Ramos (cell line): Measurements from ENCODE around the gene ATP1B2.
"Not testable (repeated sequence)": the region's sequence is repeated elsewhere in the genome, so short reads cannot be mapped to it uniquely, and the experiment has no call there.

Experiments used
- in situ Hi-C: fragments of 300-500 bp; cut with MboI; formaldehyde crosslinking; loops from one replicate; pipeline ENCODE4 v1.14.3; 2022; ENCODE audit warnings: low sequenced_read_pairs; ENCODE audit not compliant: unreplicated experiment

The ATP1B2 gene

GRCh38 chr17:7632492-7632894, 18.2 kb upstream of the ATP1B2 start:
- in situ Hi-C loops, result no loop called here

GRCh38 chr17:7633093-7633492, 17.6 kb upstream of the ATP1B2 start:
- in situ Hi-C loops, result no loop called here

DNA sequence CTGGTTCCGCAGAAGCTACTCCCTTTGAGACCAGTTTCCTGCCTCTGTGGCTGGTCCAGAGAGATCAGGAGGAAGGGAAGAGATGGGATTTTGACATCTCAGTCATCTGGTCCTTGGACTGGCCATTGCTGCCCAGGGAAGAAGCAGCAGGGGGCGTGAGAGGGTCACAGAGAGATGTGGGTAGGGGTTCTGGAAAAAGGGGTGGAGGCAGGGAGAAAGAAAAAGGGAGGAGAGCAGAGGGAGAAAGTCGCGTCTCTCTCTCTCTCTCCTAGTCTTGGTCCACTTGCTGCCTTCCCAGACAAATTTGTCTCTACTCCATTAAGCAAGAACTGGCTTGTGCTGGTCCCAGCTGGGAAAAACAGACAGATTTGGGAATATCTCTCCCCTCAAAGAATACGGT, 16.3 kb upstream of the ATP1B2 start:
- in situ Hi-C loops, result no loop called here

- in situ Hi-C loops, result no loop called here
Observed at GRCh38 chr17:7636163-7636562, 14.6 kb upstream of the ATP1B2 start.

GRCh38 chr17:7640783-7641182, 9.9 kb upstream of the ATP1B2 start:
- in situ Hi-C loops, result no loop called here

DNA sequence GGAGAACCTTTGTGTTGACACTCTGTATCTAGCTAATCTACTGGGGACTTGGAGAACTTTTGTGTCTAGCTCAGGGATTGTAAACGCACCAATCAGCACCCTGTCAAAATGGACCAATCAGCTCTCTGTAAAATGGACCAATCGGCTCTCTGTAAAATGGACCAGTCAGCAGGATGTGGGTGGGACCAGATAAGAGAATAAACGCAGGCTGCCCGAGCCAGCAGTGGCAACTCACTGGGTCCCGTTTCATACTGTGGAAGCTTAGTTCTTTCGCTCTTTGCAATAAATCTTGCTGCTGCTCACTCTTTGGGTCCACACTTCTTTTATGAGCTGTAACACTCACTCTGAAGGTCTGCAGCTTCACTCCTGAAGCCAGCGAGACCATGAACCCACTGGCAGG, 9.1 kb upstream of the ATP1B2 start:
- in situ Hi-C loops, result not testable (repeated sequence)

GRCh38 chr17:7644775-7645174, 6.0 kb upstream of the ATP1B2 start:
- in situ Hi-C loops, result no loop called here

DNA sequence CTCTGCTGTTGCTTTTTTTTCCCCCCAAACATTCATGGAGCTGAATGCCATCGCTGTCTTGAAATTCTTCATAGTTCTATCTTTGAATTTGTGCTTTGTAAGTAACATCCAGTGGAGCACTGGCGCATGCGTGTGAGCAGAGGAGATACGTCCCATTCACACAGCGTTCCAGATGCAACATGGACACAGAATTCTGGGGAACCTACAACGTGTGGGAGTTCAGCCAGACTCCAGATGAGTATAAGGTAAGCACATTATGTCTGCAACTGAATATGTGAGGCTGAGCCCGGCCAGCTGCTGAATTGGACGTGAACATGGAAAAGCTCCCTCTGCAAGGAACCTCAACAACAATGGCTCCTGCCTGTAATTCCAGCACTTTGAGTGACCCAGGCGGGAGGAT, 4.3 kb upstream of the ATP1B2 start:
- in situ Hi-C loops, result no loop called here

GRCh38 chr17:7647018-7647417, 3.7 kb upstream of the ATP1B2 start:
- in situ Hi-C loops, result no loop called here

- in situ Hi-C loops, result no loop called here
Observed at GRCh38 chr17:7651097-7651664, 455 bp downstream of the ATP1B2 start.

- in situ Hi-C loops, result no loop called here
Observed at GRCh38 chr17:7651665-7652387, 1.1 kb downstream of the ATP1B2 start.

DNA sequence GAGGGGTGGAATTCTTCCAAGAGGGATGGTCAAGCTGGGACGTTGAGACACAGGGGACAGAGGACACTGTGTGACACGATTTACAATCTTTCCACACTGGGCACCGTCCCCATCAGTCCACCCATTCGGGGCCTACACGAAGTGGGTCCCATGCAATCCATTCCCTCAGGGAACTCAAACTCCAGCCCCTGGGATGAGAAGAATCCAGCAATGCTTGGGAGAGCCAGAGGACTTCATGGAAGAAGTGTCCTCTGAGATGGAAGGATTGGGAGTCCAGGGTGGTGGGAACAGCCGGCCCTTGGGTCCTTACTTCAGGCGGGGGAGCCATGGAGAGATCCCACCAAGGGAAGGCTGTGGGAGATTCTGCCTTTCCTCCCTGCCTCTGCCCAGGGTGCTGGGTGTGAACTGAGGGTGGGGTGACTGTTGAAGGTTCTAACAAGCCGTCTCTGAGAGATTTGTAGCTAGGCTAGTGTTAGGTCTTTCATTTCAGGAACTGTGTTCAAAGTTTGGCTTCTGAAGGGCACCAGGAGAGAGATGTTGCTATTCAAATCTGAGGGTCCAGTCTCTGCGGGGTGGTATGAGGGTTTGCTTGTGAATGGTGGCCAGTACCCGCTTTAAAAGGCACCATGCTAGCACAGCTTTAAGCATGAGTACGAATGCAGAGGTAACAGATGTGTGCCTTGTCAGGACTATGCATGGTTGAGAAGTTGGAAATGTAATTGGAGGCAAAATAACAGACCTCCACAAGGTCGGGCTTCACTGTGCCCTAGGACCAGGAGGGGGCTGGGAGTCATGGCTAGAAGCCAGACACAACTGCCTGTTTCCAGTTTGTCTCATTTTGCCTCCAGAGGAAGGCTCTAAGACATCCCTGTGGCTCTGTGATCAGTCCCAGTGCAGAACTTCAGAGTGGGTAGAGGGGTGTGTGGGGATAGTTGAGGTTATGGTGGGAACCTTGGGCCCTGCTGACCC, 1.9 kb downstream of the ATP1B2 start:
- in situ Hi-C loops, result no loop called here

DNA sequence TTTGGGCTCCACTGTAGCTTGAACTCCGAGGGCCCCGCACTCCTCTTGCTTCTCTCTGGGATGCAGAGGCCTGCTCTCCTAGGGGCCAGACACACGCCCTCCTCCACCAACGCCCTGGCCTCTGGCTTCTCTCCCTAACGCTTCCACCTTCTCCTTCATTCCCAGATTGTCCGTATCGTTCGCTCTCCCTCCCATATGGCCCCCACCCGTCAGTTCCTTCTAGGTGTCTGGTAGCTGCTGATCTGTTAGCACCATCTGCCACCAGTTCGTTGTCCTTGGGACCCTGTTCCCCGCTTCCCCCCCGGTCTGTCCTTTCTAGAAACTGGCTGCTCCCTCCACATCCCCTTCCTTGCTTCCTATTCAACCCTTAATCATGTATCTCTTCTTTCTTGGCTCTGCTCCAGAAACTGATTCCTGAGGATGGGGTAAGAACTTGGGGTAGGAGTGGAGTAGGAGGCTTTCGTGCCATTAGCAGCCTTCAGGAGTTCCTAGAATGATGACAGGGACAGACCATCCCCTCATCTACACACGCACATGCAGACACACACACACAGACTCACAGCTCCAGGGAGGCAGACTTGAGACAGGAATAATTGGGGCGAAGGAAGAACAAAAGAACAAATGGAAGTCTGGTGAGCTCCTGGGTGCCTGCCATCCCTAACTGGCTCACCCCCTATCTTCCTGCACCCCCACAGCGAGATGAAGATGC, 4.3 kb downstream of the ATP1B2 start:
- in situ Hi-C loops, result no loop called here

- in situ Hi-C loops, result no loop called here
Observed at GRCh38 chr17:7655541-7655840, 4.8 kb downstream of the ATP1B2 start.

- in situ Hi-C loops, result no loop called here
Observed at GRCh38 chr17:7656958-7657609, 6.4 kb downstream of the ATP1B2 start.

- in situ Hi-C loops, result no loop called here
Observed at GRCh38 chr17:7667656-7668406, 17.1 kb downstream of the ATP1B2 start.

- in situ Hi-C loops, result no loop called here
Observed at GRCh38 chr17:7668482-7668881, 17.8 kb downstream of the ATP1B2 start.

- in situ Hi-C loops, result no loop called here
Observed at GRCh38 chr17:7673239-7673638, 22.5 kb downstream of the ATP1B2 start.

DNA sequence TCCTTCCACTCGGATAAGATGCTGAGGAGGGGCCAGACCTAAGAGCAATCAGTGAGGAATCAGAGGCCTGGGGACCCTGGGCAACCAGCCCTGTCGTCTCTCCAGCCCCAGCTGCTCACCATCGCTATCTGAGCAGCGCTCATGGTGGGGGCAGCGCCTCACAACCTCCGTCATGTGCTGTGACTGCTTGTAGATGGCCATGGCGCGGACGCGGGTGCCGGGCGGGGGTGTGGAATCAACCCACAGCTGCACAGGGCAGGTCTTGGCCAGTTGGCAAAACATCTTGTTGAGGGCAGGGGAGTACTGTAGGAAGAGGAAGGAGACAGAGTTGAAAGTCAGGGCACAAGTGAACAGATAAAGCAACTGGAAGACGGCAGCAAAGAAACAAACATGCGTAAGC, 24.2 kb downstream of the ATP1B2 start:
- in situ Hi-C loops, result no loop called here

- in situ Hi-C loops, result no loop called here
Observed at GRCh38 chr17:7676533-7676932, 25.8 kb downstream of the ATP1B2 start.
